ENCODE data around the gene RBPJ. TPM values are rescaled to one million over a fixed set of nuclear protein-coding genes. Genes with fewer than 3 reads are reported as not detected.

RBPJ gene
- total and polyA plus RNA-seq, 11 donors = 21.9 to 84.3 (median 37.5) TPM

- Histone ChIP-seq H3K4me1 (peaks cover 0 to 43% (median 8%) of the 10 kb centered on the region in 12 donors), H3K27ac (no peak overlapping the region), H3K9me3 (no peaks in the 10 kb centered on the region), H3K27me3 (no peaks in the 10 kb centered on the region), H3K4me3 (no peak overlapping the region), H3K36me3 (peaks cover 0 to 10% (median 0%) of the 10 kb centered on the region in 9 donors)
- DNase-seq = no peak
- TF ChIP-seq CTCF (IDR thresholded peaks at IDR 0.05) = no peak
- no peak for TF ChIP-seq POLR2A (IDR thresholded peaks at IDR 0.05)
- 79 to 91% (median 89%) methylated on average over 1 of the region's 1 CpG for WGBS, 4 donors
- ATAC-seq = no peak
- intact Hi-C loops (cut with DNase I) = no loop called here
Measured at GRCh38 chr4:26365537-26366150, 44.8 kb downstream of the RBPJ start.

GRCh38 chr4:26367811-26368210 is 47.0 kb downstream of the RBPJ start:
- H3K4me1 ChIP-seq = peaks cover 0 to 38% (median 7%) of the 10 kb centered on the region in 12 donors
- TF ChIP-seq POLR2A (IDR thresholded peaks at IDR 0.05) (no peak), CTCF (IDR thresholded peaks at IDR 0.05) (no peak)
- no peaks in the 10 kb centered on the region for H3K9me3 ChIP-seq
- H3K36me3 ChIP-seq = peaks cover 0 to 10% (median 0%) of the 10 kb centered on the region in 9 donors
- H3K4me3 ChIP-seq = no peak overlapping the region
- ATAC-seq = no peak
- 56 to 76% (median 72%) methylated on average over 1 of the region's 1 CpG for WGBS, 4 donors
- no peaks in the 10 kb centered on the region for H3K27me3 ChIP-seq
- DNase-seq = no peak
- intact Hi-C loops (cut with DNase I) = no loop called here
- H3K27ac ChIP-seq = no peak overlapping the region

DNA sequence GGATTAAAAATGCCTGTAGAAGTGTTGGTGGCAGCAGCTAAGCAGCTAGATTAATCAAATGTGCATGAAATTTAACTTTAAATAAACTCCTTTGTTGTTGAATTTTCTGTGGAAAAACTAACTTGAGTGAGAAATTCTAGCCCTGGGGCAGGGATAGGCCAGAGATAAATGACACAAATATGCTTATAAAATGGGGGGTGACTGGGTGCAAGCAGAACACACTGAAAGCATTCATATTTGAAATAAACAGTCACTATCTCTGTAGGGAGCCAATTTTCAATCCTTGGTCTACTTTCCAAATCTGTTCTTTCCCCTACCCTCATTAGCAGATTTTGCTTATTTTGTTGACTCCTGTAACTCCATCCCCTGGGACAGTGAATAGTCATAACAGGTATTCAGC is 47.9 kb downstream of the RBPJ start:
- TF ChIP-seq POLR2A (IDR thresholded peaks at IDR 0.05) = no peak
- no peak for TF ChIP-seq CTCF (IDR thresholded peaks at IDR 0.05)
- Histone ChIP-seq H3K27ac (no peak overlapping the region), H3K4me1 (peaks cover 0 to 42% (median 13%) of the 10 kb centered on the region in 12 donors), H3K27me3 (no peaks in the 10 kb centered on the region), H3K9me3 (no peaks in the 10 kb centered on the region), H3K4me3 (no peak overlapping the region), H3K36me3 (peaks cover 0 to 10% (median 0%) of the 10 kb centered on the region in 9 donors)
- intact Hi-C loops (cut with DNase I) = no loop called here
- DNase-seq (no peak), ATAC-seq (no peak)

GRCh38 chr4:26369132-26369531 is 48.3 kb downstream of the RBPJ start:
- intact Hi-C loops (cut with DNase I) = no loop called here
- DNase-seq (no peak), ATAC-seq (no peak)
- H3K4me3 ChIP-seq = no peak overlapping the region
- TF ChIP-seq POLR2A (IDR thresholded peaks at IDR 0.05) = no peak
- TF ChIP-seq CTCF (IDR thresholded peaks at IDR 0.05) = no peak
- WGBS, 4 donors = 94 to 100% (median 96%) methylated on average over 2 of the region's 2 CpGs
- peaks cover 0 to 10% (median 0%) of the 10 kb centered on the region in 9 donors for H3K36me3 ChIP-seq
- H3K4me1 ChIP-seq = peaks cover 0 to 46% (median 13%) of the 10 kb centered on the region in 12 donors
- no peak overlapping the region for H3K27ac ChIP-seq
- H3K27me3 ChIP-seq = no peaks in the 10 kb centered on the region
- no peaks in the 10 kb centered on the region for H3K9me3 ChIP-seq
